ENCODE measurements around the gene EFEMP1.

EFEMP1 gene

DNA sequence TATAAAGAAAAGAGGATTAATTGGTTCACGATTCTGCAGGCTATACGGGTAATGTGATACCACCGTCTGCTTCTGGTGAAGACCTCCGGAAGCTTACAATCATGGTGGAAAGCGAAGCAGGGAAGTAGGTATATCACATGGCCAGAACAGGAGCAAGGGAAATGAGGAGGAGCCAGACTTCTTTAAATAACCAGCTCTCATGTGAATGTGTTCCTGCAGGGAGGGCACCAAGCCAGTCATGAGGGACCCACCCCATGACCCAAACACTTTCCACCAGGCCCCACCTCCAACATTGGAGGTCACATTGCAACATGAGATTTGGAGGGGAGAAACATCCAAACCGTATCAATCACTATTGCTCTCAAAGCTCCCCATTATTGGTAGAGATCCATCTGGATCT, 61.8 kb downstream of the EFEMP1 start:
- no peak for DNase-seq (ENCODE audit: low read depth)
- TF ChIP-seq MYC (IDR thresholded peaks at IDR 0.05; ENCODE audit: low read depth, low read length) (no peak), CTCF (IDR thresholded peaks at IDR 0.05; ENCODE audit: low read depth, low read length) (no peak), POLR2A (IDR thresholded peaks at IDR 0.05; ENCODE audit: extremely low read depth, insufficient read length) (no peak), MAX (IDR thresholded peaks at IDR 0.05; ENCODE audit: low read depth, low read length) (no peak)
- no peak overlapping the region for H3K4me3 ChIP-seq (ENCODE audit: low read depth, low read length)

DNA sequence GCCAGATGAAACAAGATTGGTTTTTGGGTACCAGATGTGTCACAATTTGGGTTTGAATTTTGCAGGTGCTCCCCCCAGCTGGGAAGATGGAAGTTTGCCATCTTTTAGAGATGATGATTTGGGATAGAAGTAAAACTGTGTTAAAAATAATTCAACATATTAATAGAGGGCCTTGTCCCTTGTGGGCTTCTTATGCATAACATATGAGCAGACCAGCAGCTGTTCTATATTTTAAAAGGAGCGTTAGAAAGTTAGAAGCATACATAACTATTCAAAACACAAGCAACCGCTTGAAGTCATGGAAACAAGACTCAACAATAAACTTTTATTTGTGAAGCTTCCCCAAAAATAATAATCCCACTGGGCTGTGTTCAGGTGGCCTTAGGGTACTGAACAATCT, 62.8 kb downstream of the EFEMP1 start:
- DNase-seq (ENCODE audit: low read depth), result no peak
- H3K4me3 ChIP-seq (ENCODE audit: low read depth, low read length), result no peak overlapping the region
- TF ChIP-seq POLR2A (IDR thresholded peaks at IDR 0.05; ENCODE audit: extremely low read depth, insufficient read length) (no peak), CTCF (IDR thresholded peaks at IDR 0.05; ENCODE audit: low read depth, low read length) (no peak), MYC (IDR thresholded peaks at IDR 0.05; ENCODE audit: low read depth, low read length) (no peak), MAX (IDR thresholded peaks at IDR 0.05; ENCODE audit: low read depth, low read length) (no peak)

GRCh38 chr2:55859875-55860274, 63.7 kb downstream of the EFEMP1 start:
- H3K4me3 ChIP-seq (ENCODE audit: low read depth, low read length), result no peak overlapping the region
- TF ChIP-seq POLR2A (IDR thresholded peaks at IDR 0.05; ENCODE audit: extremely low read depth, insufficient read length), result no peak
- no peak for TF ChIP-seq CTCF (IDR thresholded peaks at IDR 0.05; ENCODE audit: low read depth, low read length)
- no peak for TF ChIP-seq MAX (IDR thresholded peaks at IDR 0.05; ENCODE audit: low read depth, low read length)
- no peak for TF ChIP-seq MYC (IDR thresholded peaks at IDR 0.05; ENCODE audit: low read depth, low read length)
- no peak for DNase-seq (ENCODE audit: low read depth)

DNA sequence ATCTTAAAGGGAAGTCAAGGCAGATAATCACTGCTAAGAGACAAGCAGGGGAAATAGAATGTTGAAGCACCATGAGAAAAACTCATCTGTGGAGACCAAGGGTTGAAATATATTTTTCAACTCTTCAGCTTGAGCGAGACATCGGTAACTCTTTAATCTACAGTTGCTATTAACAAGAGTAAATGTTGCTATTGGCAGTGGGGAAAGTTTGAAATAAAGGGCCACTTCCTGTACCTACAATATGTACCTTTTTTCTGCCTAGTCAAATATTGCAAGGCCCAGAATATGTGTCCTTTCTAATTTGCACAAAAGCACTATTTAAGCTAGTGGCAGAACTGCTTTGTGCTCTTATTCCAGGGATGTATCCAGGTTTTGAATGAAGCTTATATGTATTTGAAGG, 65.8 kb downstream of the EFEMP1 start:
- no peak overlapping the region for H3K4me3 ChIP-seq (ENCODE audit: low read depth, low read length)
- no peak for DNase-seq (ENCODE audit: low read depth)
- TF ChIP-seq POLR2A (IDR thresholded peaks at IDR 0.05; ENCODE audit: extremely low read depth, insufficient read length) (no peak), MAX (IDR thresholded peaks at IDR 0.05; ENCODE audit: low read depth, low read length) (no peak), MYC (IDR thresholded peaks at IDR 0.05; ENCODE audit: low read depth, low read length) (no peak), CTCF (IDR thresholded peaks at IDR 0.05; ENCODE audit: low read depth, low read length) (no peak)

GRCh38 chr2:55856936-55857335, 66.6 kb downstream of the EFEMP1 start:
- no peak for TF ChIP-seq MYC (IDR thresholded peaks at IDR 0.05; ENCODE audit: low read depth, low read length)
- no peak for TF ChIP-seq CTCF (IDR thresholded peaks at IDR 0.05; ENCODE audit: low read depth, low read length)
- TF ChIP-seq MAX (IDR thresholded peaks at IDR 0.05; ENCODE audit: low read depth, low read length), result no peak
- no peak for TF ChIP-seq POLR2A (IDR thresholded peaks at IDR 0.05; ENCODE audit: extremely low read depth, insufficient read length)
- no peak for DNase-seq (ENCODE audit: low read depth)
- no peak overlapping the region for H3K4me3 ChIP-seq (ENCODE audit: low read depth, low read length)

GRCh38 chr2:55848096-55848495, 75.5 kb downstream of the EFEMP1 start:
- no peak overlapping the region for H3K4me3 ChIP-seq (ENCODE audit: low read depth, low read length)
- no peak for TF ChIP-seq CTCF (IDR thresholded peaks at IDR 0.05; ENCODE audit: low read depth, low read length)
- TF ChIP-seq MYC (IDR thresholded peaks at IDR 0.05; ENCODE audit: low read depth, low read length), result no peak
- TF ChIP-seq POLR2A (IDR thresholded peaks at IDR 0.05; ENCODE audit: extremely low read depth, insufficient read length), result no peak
- no peak for TF ChIP-seq MAX (IDR thresholded peaks at IDR 0.05; ENCODE audit: low read depth, low read length)
- DNase-seq (ENCODE audit: low read depth), result no peak

All from NB4 (cell line).